Smooth muscle cell (in vitro differentiated cells): Measurements from ENCODE around the gene CLDN24. TPM values are rescaled to one million over a fixed set of nuclear protein-coding genes. Genes with fewer than 3 reads are reported as not detected.

Experiments
- DNase-seq: peaks from one replicate; lab custom pipeline; 2025; ENCODE audit not compliant: unreplicated experiment; lab: John Stamatoyannopoulos, UW
- H2AFZ ChIP-seq: fragments of 200-600 bp; sonication (generic); 2 replicates; pipeline ENCODE4 v1.6.0; 2016; ENCODE audit warnings: antibody characterized with exemption, low read depth, mild to moderate bottlenecking
- H3F3A ChIP-seq: fragments of 200-600 bp; sonication (generic); 2 replicates; pipeline ENCODE4 v1.6.0; 2017; ENCODE audit warnings: antibody characterized with exemption, low read depth
- H3K27ac ChIP-seq: fragments of 200-600 bp; sonication (generic); 2 replicates; pipeline ENCODE4 v1.5.1; 2016; ENCODE audit warnings: low read depth, mild to moderate bottlenecking
- H3K27me3 ChIP-seq: fragments of 200-600 bp; sonication (generic); 2 replicates; pipeline ENCODE4 v1.6.1; 2016; ENCODE audit warnings: low read depth, mild to moderate bottlenecking
- H3K36me3 ChIP-seq: fragments of 200-600 bp; sonication (generic); 2 replicates; pipeline ENCODE4 v1.5.1; 2016; ENCODE audit warnings: low read depth
- H3K4me1 ChIP-seq: fragments of 200-600 bp; sonication (generic); 2 replicates; pipeline ENCODE4 v1.5.1; 2016; ENCODE audit warnings: low read depth
- H3K4me2 ChIP-seq: fragments of 200-600 bp; sonication (generic); 2 replicates; pipeline ENCODE4 v1.6.0; 2016; ENCODE audit warnings: mild to moderate bottlenecking
- H3K4me3 ChIP-seq: fragments of 200-600 bp; sonication (generic); 2 replicates; pipeline ENCODE4 v1.5.1; 2016; ENCODE audit warnings: mild to moderate bottlenecking
- H3K79me2 ChIP-seq: fragments of 200-600 bp; sonication (generic); 2 replicates; pipeline ENCODE4 v1.6.0; 2016; ENCODE audit warnings: low read depth, mild to moderate bottlenecking
- H3K9ac ChIP-seq: fragments of 200-600 bp; sonication (generic); 2 replicates; pipeline ENCODE4 v1.6.0; 2016; ENCODE audit warnings: low read depth
- H3K9me3 ChIP-seq: fragments of 200-600 bp; sonication (generic); replicated peaks from 2 replicates; pipeline ENCODE4 v1.5.1; 2016; ENCODE audit warnings: low read depth
- H4K20me1 ChIP-seq: fragments of 200-600 bp; sonication (generic); 2 replicates; pipeline ENCODE4 v1.6.0; 2016; ENCODE audit warnings: low read depth
- WGBS: methylation state at CpG from one replicate; pipeline ENCODE4 v1.1.7; 2016; ENCODE audit warnings: low lambda C conversion rate; 5-methylcytosine and 5-hydroxymethylcytosine counted together
- polyA plus RNA-seq: library from polyadenylated mRNA; unstranded; fragments of >200 nt; fragmentation: Nextera tagmentation; extraction: Ambion mirVana; gene quantifications from 2 replicates; pipeline ENCODE4 v1.2.1, GENCODE V29; 2016
- total RNA-seq: library from RNA; depleted of rRNA; stranded (reverse); fragments of >200 nt; gene quantifications from 2 replicates; pipeline ENCODE4 v1.2.3, GENCODE V29; 2014
- TF ChIP-seq, protein P1 (sequence below): fragments of 200-600 bp; sonication (generic); IDR thresholded peaks from 2 replicates; pipeline ENCODE4 v1.5.1; 2017; ENCODE audit warnings: borderline replicate concordance, mild to moderate bottlenecking, antibody characterized with exemption; ENCODE audit not compliant: insufficient read depth, poor library complexity, severe bottlenecking

Gene CLDN24
- total and polyA plus RNA-seq, 2 experiments from 2014 or later = not detected

GRCh38 chr4:183300070-183300469 is 22.2 kb downstream of the CLDN24 start:
- no peaks in the 10 kb centered on the region for H3K36me3 ChIP-seq
- H3K4me1 ChIP-seq = no peaks in the 10 kb centered on the region
- TF ChIP-seq, protein P1, sequence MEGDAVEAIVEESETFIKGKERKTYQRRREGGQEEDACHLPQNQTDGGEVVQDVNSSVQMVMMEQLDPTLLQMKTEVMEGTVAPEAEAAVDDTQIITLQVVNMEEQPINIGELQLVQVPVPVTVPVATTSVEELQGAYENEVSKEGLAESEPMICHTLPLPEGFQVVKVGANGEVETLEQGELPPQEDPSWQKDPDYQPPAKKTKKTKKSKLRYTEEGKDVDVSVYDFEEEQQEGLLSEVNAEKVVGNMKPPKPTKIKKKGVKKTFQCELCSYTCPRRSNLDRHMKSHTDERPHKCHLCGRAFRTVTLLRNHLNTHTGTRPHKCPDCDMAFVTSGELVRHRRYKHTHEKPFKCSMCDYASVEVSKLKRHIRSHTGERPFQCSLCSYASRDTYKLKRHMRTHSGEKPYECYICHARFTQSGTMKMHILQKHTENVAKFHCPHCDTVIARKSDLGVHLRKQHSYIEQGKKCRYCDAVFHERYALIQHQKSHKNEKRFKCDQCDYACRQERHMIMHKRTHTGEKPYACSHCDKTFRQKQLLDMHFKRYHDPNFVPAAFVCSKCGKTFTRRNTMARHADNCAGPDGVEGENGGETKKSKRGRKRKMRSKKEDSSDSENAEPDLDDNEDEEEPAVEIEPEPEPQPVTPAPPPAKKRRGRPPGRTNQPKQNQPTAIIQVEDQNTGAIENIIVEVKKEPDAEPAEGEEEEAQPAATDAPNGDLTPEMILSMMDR = no peak
- no peak for DNase-seq
- H3K9me3 ChIP-seq = no peaks in the 10 kb centered on the region
- no peaks in the 10 kb centered on the region for H4K20me1 ChIP-seq
- H3K79me2 ChIP-seq = no peaks in the 10 kb centered on the region
- H3K4me3 ChIP-seq = no peak overlapping the region
- no peak overlapping the region for H3K4me2 ChIP-seq
- no peak overlapping the region for H2AFZ ChIP-seq
- H3K27me3 ChIP-seq = no peaks in the 10 kb centered on the region
- 86% methylated on average over 6 of the region's 6 CpGs for WGBS
- no peak overlapping the region for H3K9ac ChIP-seq
- H3K27ac ChIP-seq = no peak overlapping the region
- no peaks in the 10 kb centered on the region for H3F3A ChIP-seq

- Histone ChIP-seq H4K20me1 (no peaks in the 10 kb centered on the region), H3K4me2 (no peak overlapping the region), H3K27me3 (no peaks in the 10 kb centered on the region), H3K36me3 (peaks cover 3% of the 10 kb centered on the region), H3K9ac (no peak overlapping the region), H3K9me3 (no peaks in the 10 kb centered on the region), H3K4me3 (no peak overlapping the region), H3K79me2 (no peaks in the 10 kb centered on the region), H3K4me1 (no peaks in the 10 kb centered on the region), H2AFZ (no peak overlapping the region), H3F3A (no peaks in the 10 kb centered on the region), H3K27ac (no peak overlapping the region)
- TF ChIP-seq, protein P1 = no peak
- WGBS = 93% methylated on average over 2 of the region's 2 CpGs
- no peak for DNase-seq
Observed at GRCh38 chr4:183299464-183299863, 22.8 kb downstream of the CLDN24 start.

GRCh38 chr4:183297675-183298074 is 24.6 kb downstream of the CLDN24 start:
- peaks cover 3% of the 10 kb centered on the region for H3K36me3 ChIP-seq
- no peak overlapping the region for H3K4me3 ChIP-seq
- DNase-seq = no peak
- H3K9me3 ChIP-seq = no peaks in the 10 kb centered on the region
- H3K4me2 ChIP-seq = no peak overlapping the region
- no peaks in the 10 kb centered on the region for H3K4me1 ChIP-seq
- TF ChIP-seq, protein P1 = no peak
- WGBS = 96% methylated on average over 3 of the region's 3 CpGs
- no peaks in the 10 kb centered on the region for H3K27me3 ChIP-seq
- H3K79me2 ChIP-seq = no peaks in the 10 kb centered on the region
- no peak overlapping the region for H3K9ac ChIP-seq
- H3K27ac ChIP-seq = no peak overlapping the region
- H2AFZ ChIP-seq = no peak overlapping the region
- no peaks in the 10 kb centered on the region for H3F3A ChIP-seq
- H4K20me1 ChIP-seq = no peaks in the 10 kb centered on the region

DNA sequence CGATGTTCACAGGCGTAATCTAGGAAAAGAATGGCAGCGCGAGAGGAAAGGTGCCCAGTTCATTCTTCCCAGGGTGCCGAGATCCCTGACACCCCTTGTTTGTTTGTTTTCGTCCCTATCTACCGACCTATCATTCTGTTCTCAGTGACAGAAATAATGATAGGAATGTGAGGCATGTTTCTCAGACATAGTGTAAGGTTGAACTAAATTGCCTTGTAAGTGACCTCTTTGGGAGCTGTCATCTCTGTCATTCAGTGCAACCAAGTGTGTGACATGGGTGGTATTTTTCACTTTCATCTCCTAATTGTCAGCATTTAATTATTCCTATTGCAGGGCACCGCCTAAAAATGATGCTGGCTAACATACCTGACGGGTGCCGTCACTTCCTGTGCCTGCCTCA is 26.5 kb downstream of the CLDN24 start:
- TF ChIP-seq, protein P1 = no peak
- H3F3A ChIP-seq = no peaks in the 10 kb centered on the region
- 83% methylated on average over 10 of the region's 10 CpGs for WGBS
- H4K20me1 ChIP-seq = no peaks in the 10 kb centered on the region
- no peak overlapping the region for H3K27ac ChIP-seq
- DNase-seq = no peak
- H3K79me2 ChIP-seq = no peaks in the 10 kb centered on the region
- H3K9me3 ChIP-seq = no peaks in the 10 kb centered on the region
- H3K4me3 ChIP-seq = no peak overlapping the region
- no peaks in the 10 kb centered on the region for H3K4me1 ChIP-seq
- H3K9ac ChIP-seq = no peak overlapping the region
- no peaks in the 10 kb centered on the region for H3K27me3 ChIP-seq
- peaks cover 3% of the 10 kb centered on the region for H3K36me3 ChIP-seq
- no peak overlapping the region for H3K4me2 ChIP-seq
- H2AFZ ChIP-seq = no peak overlapping the region
